ENCODE data around the gene GBX1. TPM values are rescaled to one million over a fixed set of nuclear protein-coding genes. Genes with fewer than 3 reads are reported as not detected.

The GBX1 gene
- total RNA-seq, 1 experiment from 2014 or later = not detected

DNA sequence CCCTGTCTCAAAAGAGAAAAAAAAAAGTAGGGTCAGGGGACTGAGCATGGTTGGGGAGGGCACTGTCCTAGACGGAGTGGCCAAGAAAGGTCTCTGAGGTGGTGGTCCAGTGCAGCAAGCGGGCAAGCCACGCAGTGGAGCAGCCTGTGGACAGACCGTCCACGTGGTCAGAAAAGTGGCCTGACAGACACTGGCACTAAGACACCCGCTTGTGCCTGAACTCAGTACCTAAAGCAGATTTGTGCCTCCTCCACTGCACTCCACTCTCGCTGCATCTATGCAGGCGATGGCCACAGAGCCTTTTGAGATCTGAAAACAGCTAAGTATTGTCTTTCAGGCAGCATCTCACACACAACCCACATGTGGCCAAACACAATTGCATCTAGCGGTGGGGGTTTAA lies 10.7 kb upstream of the GBX1 start:
- peaks cover 9% of the 10 kb centered on the region; the same call in 1 of the 2 replicates for H3K4me1 Mint-ChIP-seq
- H3K27ac Mint-ChIP-seq = no peak overlapping the region
- H3K9me3 Mint-ChIP-seq = peaks cover 3% of the 10 kb centered on the region
- no peak overlapping the region for H3K4me3 Mint-ChIP-seq
- DNase-seq (ENCODE audit: low spot score) = no peak
- H3K27me3 Mint-ChIP-seq (ENCODE audit: low read depth) = peaks cover 47% of the 10 kb centered on the region
- POLR2A ChIA-PET = no interaction called here
- CTCF ChIA-PET = interaction anchor here (1.0 to 4.2 kb wide), 4 partner anchors 10 to 67 kb away, joined by 3 to 52 read pairs (median 8); no protein-coding TSS in a partner anchor
- no peak for TF ChIP-seq ZNF121 (CRISPR knock-in tag; IDR thresholded peaks at IDR 0.05)
- TF ChIP-seq, protein P1, sequence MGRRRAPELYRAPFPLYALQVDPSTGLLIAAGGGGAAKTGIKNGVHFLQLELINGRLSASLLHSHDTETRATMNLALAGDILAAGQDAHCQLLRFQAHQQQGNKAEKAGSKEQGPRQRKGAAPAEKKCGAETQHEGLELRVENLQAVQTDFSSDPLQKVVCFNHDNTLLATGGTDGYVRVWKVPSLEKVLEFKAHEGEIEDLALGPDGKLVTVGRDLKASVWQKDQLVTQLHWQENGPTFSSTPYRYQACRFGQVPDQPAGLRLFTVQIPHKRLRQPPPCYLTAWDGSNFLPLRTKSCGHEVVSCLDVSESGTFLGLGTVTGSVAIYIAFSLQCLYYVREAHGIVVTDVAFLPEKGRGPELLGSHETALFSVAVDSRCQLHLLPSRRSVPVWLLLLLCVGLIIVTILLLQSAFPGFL (CRISPR knock-in tag; IDR thresholded peaks at IDR 0.05; ENCODE audit: borderline replicate concordance) = no peak
- no peak for TF ChIP-seq ZNF423 (CRISPR knock-in tag; IDR thresholded peaks at IDR 0.05)
- no peak for TF ChIP-seq FOXP1 (CRISPR knock-in tag; IDR thresholded peaks at IDR 0.05; ENCODE audit: borderline replicate concordance)
- ATAC-seq = no peak
- H3K36me3 Mint-ChIP-seq = no peaks in the 10 kb centered on the region

DNA sequence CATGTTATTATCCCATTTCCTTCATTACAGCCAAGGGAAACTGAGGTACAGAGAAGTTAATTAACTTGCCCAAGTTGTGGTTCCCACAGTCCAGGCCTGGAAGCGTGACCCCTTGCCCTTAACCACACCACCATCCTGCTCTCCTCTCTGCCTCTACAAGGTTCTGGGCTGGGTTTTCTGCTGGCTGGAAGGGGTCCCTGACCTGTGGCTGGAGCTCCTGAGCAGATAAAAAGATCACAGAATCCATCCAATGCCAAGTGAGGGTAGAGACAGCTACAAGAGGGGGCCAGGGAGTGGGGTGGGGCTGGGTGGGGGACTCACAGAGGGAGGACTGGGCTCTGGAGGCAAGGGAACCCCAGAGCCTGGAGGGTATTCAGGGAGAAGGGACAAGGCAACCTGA lies 9.8 kb upstream of the GBX1 start:
- Mint-ChIP-seq H3K9me3 (peaks cover 5% of the 10 kb centered on the region), H3K4me1 (peaks cover 10% of the 10 kb centered on the region), H3K27me3 (ENCODE audit: low read depth) (peaks cover 56% of the 10 kb centered on the region), H3K36me3 (no peaks in the 10 kb centered on the region), H3K27ac (no peak overlapping the region), H3K4me3 (no peak overlapping the region)
- ChIA-PET POLR2A (no interaction called here), CTCF (interaction anchor here (1.6 to 4.2 kb wide), 3 partner anchors 10 to 53 kb away, joined by 6 to 52 read pairs (median 15); partner anchors contain the start of gene GBX1)
- DNase-seq (ENCODE audit: low spot score) (no peak), ATAC-seq (no peak)
- TF ChIP-seq SOX15 (CRISPR knock-in tag; IDR thresholded peaks at IDR 0.05) (no peak), ZNF263 (CRISPR knock-in tag; IDR thresholded peaks at IDR 0.05; ENCODE audit: low read depth) (no peak), FOXJ3 (CRISPR knock-in tag; IDR thresholded peaks at IDR 0.05; ENCODE audit: borderline replicate concordance) (no peak), NFATC4 (CRISPR knock-in tag; IDR thresholded peaks at IDR 0.05) (no peak), HMGA2 (CRISPR knock-in tag; IDR thresholded peaks at IDR 0.05) (no peak), ZBTB21 (CRISPR knock-in tag; IDR thresholded peaks at IDR 0.05; ENCODE audit: borderline replicate concordance) (no peak), JAZF1 (CRISPR knock-in tag; IDR thresholded peaks at IDR 0.05) (no peak)
- TF ChIP-seq, protein P2, sequence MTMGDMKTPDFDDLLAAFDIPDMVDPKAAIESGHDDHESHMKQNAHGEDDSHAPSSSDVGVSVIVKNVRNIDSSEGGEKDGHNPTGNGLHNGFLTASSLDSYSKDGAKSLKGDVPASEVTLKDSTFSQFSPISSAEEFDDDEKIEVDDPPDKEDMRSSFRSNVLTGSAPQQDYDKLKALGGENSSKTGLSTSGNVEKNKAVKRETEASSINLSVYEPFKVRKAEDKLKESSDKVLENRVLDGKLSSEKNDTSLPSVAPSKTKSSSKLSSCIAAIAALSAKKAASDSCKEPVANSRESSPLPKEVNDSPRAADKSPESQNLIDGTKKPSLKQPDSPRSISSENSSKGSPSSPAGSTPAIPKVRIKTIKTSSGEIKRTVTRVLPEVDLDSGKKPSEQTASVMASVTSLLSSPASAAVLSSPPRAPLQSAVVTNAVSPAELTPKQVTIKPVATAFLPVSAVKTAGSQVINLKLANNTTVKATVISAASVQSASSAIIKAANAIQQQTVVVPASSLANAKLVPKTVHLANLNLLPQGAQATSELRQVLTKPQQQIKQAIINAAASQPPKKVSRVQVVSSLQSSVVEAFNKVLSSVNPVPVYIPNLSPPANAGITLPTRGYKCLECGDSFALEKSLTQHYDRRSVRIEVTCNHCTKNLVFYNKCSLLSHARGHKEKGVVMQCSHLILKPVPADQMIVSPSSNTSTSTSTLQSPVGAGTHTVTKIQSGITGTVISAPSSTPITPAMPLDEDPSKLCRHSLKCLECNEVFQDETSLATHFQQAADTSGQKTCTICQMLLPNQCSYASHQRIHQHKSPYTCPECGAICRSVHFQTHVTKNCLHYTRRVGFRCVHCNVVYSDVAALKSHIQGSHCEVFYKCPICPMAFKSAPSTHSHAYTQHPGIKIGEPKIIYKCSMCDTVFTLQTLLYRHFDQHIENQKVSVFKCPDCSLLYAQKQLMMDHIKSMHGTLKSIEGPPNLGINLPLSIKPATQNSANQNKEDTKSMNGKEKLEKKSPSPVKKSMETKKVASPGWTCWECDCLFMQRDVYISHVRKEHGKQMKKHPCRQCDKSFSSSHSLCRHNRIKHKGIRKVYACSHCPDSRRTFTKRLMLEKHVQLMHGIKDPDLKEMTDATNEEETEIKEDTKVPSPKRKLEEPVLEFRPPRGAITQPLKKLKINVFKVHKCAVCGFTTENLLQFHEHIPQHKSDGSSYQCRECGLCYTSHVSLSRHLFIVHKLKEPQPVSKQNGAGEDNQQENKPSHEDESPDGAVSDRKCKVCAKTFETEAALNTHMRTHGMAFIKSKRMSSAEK (CRISPR knock-in tag; IDR thresholded peaks at IDR 0.05; ENCODE audit: borderline replicate concordance) = no peak
- TF ChIP-seq, protein P3, sequence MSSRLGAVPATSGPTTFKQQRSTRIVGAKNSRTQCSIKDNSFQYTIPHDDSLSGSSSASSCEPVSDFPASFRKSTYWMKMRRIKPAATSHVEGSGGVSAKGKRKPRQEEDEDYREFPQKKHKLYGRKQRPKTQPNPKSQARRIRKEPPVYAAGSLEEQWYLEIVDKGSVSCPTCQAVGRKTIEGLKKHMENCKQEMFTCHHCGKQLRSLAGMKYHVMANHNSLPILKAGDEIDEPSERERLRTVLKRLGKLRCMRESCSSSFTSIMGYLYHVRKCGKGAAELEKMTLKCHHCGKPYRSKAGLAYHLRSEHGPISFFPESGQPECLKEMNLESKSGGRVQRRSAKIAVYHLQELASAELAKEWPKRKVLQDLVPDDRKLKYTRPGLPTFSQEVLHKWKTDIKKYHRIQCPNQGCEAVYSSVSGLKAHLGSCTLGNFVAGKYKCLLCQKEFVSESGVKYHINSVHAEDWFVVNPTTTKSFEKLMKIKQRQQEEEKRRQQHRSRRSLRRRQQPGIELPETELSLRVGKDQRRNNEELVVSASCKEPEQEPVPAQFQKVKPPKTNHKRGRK (CRISPR knock-in tag; IDR thresholded peaks at IDR 0.05; ENCODE audit: borderline replicate concordance) = no peak
- TF ChIP-seq, protein P4, sequence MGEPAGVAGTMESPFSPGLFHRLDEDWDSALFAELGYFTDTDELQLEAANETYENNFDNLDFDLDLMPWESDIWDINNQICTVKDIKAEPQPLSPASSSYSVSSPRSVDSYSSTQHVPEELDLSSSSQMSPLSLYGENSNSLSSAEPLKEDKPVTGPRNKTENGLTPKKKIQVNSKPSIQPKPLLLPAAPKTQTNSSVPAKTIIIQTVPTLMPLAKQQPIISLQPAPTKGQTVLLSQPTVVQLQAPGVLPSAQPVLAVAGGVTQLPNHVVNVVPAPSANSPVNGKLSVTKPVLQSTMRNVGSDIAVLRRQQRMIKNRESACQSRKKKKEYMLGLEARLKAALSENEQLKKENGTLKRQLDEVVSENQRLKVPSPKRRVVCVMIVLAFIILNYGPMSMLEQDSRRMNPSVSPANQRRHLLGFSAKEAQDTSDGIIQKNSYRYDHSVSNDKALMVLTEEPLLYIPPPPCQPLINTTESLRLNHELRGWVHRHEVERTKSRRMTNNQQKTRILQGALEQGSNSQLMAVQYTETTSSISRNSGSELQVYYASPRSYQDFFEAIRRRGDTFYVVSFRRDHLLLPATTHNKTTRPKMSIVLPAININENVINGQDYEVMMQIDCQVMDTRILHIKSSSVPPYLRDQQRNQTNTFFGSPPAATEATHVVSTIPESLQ (CRISPR knock-in tag; IDR thresholded peaks at IDR 0.05) = no peak
- TF ChIP-seq, protein P5, sequence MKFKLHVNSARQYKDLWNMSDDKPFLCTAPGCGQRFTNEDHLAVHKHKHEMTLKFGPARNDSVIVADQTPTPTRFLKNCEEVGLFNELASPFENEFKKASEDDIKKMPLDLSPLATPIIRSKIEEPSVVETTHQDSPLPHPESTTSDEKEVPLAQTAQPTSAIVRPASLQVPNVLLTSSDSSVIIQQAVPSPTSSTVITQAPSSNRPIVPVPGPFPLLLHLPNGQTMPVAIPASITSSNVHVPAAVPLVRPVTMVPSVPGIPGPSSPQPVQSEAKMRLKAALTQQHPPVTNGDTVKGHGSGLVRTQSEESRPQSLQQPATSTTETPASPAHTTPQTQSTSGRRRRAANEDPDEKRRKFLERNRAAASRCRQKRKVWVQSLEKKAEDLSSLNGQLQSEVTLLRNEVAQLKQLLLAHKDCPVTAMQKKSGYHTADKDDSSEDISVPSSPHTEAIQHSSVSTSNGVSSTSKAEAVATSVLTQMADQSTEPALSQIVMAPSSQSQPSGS (CRISPR knock-in tag; IDR thresholded peaks at IDR 0.05; ENCODE audit: borderline replicate concordance, low read depth) = no peak
- TF ChIP-seq, protein P6, sequence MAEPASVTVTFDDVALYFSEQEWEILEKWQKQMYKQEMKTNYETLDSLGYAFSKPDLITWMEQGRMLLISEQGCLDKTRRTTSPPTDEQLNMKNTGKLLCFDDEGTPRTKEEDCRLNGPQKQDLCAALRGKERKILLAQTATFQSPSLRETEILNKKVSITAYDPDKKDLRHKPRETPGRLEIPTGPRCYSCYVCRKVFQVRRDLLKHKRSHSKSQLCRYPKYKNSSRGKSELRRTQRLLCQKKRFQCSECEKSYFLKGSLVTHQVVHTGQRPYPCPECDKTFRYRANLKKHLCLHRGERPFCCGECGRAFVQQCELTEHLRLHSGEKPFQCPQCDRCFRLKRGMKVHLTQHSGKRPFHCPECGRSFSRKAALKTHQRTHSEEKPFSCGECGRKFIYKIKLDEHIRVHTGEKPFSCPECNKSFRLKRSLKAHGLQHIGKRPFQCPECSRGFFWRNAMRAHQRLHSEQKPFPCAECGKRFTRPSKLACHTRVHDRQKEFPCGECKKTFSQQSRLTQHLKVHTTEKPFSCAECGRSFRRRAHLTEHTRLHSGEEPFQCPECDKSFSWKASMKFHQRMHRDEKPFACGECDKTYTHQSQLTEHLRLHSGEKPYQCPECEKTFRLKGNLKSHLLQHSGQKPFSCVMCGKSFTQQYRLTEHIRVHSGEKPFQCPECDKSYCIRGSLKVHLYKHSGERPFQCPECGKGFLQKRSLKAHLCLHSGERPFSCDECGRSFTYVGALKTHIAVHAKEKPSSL (CRISPR knock-in tag; conservative IDR thresholded peaks at IDR 0.05) = no peak
- TF ChIP-seq, protein P7, sequence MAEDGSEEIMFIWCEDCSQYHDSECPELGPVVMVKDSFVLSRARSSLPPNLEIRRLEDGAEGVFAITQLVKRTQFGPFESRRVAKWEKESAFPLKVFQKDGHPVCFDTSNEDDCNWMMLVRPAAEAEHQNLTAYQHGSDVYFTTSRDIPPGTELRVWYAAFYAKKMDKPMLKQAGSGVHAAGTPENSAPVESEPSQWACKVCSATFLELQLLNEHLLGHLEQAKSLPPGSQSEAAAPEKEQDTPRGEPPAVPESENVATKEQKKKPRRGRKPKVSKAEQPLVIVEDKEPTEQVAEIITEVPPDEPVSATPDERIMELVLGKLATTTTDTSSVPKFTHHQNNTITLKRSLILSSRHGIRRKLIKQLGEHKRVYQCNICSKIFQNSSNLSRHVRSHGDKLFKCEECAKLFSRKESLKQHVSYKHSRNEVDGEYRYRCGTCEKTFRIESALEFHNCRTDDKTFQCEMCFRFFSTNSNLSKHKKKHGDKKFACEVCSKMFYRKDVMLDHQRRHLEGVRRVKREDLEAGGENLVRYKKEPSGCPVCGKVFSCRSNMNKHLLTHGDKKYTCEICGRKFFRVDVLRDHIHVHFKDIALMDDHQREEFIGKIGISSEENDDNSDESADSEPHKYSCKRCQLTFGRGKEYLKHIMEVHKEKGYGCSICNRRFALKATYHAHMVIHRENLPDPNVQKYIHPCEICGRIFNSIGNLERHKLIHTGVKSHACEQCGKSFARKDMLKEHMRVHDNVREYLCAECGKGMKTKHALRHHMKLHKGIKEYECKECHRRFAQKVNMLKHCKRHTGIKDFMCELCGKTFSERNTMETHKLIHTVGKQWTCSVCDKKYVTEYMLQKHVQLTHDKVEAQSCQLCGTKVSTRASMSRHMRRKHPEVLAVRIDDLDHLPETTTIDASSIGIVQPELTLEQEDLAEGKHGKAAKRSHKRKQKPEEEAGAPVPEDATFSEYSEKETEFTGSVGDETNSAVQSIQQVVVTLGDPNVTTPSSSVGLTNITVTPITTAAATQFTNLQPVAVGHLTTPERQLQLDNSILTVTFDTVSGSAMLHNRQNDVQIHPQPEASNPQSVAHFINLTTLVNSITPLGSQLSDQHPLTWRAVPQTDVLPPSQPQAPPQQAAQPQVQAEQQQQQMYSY (CRISPR knock-in tag; IDR thresholded peaks at IDR 0.05) = no peak
